Fibroblast of lung (primary cell): ENCODE measurements around the gene FOXK2. TPM values are rescaled to one million over a fixed set of nuclear protein-coding genes. Genes with fewer than 3 reads are reported as not detected.

ENCODE experiments used
- DNase-seq, 2 donors: peaks; one replicate each; pipeline versions ENCODE4 v3.0.0 to v3.0.0-alpha.2; 2010; ENCODE audit warnings: low read depth in 2 of 2
- H2AFZ ChIP-seq: 2 replicates; pipeline ENCODE4 v1.5.1; 2012; ENCODE audit warnings: low read length, control low read depth, inconsistent platforms
- H3K27ac ChIP-seq: 2 replicates; pipeline ENCODE4 v1.5.1; 2011; ENCODE audit warnings: low read length, control low read depth; ENCODE audit not compliant: insufficient read depth
- H3K27me3 ChIP-seq: 2 replicates; pipeline ENCODE4 v1.5.1; 2011; ENCODE audit warnings: mild to moderate bottlenecking, low read length; ENCODE audit not compliant: control insufficient read depth, insufficient read depth
- H3K36me3 ChIP-seq: 2 replicates; pipeline ENCODE4 v1.5.1; 2011; ENCODE audit warnings: low read length; ENCODE audit not compliant: control insufficient read depth, insufficient read depth
- H3K4me1 ChIP-seq: 2 replicates; pipeline ENCODE4 v1.5.1; 2011; ENCODE audit warnings: low read length; ENCODE audit not compliant: control insufficient read depth, insufficient read depth; ENCODE audit errors: extremely low read depth
- H3K4me2 ChIP-seq: 2 replicates; pipeline ENCODE4 v1.5.1; 2011; ENCODE audit warnings: low read length, control low read depth; ENCODE audit not compliant: insufficient read depth; ENCODE audit errors: extremely low read depth
- H3K4me3 ChIP-seq, 4 experiments: fragments of 200-600 bp in 1 of 4; sonication (generic) in 1 of 4; replicated peaks in 1 of 4; 2 replicates each; pipeline ENCODE4 v1.5.1; 2011 to 2016; ENCODE audit warnings: low read length in 4 of 4, low read depth in 3 of 4, mild to moderate bottlenecking in 3 of 4, control low read depth in 2 of 4, inconsistent platforms in 1 of 4, mixed read lengths in 1 of 4; ENCODE audit not compliant: insufficient read depth in 1 of 4; ENCODE audit errors: control extremely low read depth in 1 of 4
- H3K79me2 ChIP-seq: 2 replicates; pipeline ENCODE4 v1.5.1; 2012; ENCODE audit warnings: mild to moderate bottlenecking, low read length, inconsistent platforms; ENCODE audit not compliant: control insufficient read depth, insufficient read depth
- H3K9ac ChIP-seq: 2 replicates; pipeline ENCODE4 v1.5.1; 2011; ENCODE audit warnings: mild to moderate bottlenecking, low read length, control low read depth; ENCODE audit not compliant: insufficient read depth
- H3K9me3 ChIP-seq: 2 replicates; pipeline ENCODE4 v1.5.1; 2012; ENCODE audit warnings: low read depth, low read length; ENCODE audit not compliant: control insufficient read depth, insufficient read depth
- H4K20me1 ChIP-seq: 2 replicates; pipeline ENCODE4 v1.5.1; 2011; ENCODE audit warnings: low read length; ENCODE audit not compliant: control insufficient read depth, insufficient read depth; ENCODE audit errors: extremely low read depth
- EZH2 ChIP-seq: IDR thresholded peaks from 2 replicates; pipeline ENCODE4 v1.5.1; 2012; ENCODE audit warnings: low read length, control low read depth, mild to moderate bottlenecking; ENCODE audit errors: missing control alignments
- polyA plus RNA-seq, 2 donors: library from polyadenylated mRNA; depleted of rRNA in 1 of 2; stranded (reverse) in 1 of 2; unstranded in 1 of 2; fragments of >200 nt; gene quantifications; 2 replicates each; pipeline ENCODE4 v1.2.1, GENCODE V29; 2011 to 2012; ENCODE audit warnings: missing spikeins in 1 of 2
- total RNA-seq: library from RNA; depleted of rRNA; stranded (reverse); fragments of >200 nt; gene quantifications from 2 replicates; pipeline ENCODE4 v1.2.1, GENCODE V29; 2014
- TF ChIP-seq, protein P1 (sequence below), 2 donors: IDR thresholded peaks in 1 of 2; conservative IDR thresholded peaks in 1 of 2; 1 replicate in 1 of 2; 2 replicates in 1 of 2; pipeline ENCODE4 v1.5.1; 2011 to 2012; ENCODE audit warnings: low read length in 2 of 2, control low read depth in 1 of 2, inconsistent platforms in 1 of 2, low read depth in 1 of 2, mild to moderate bottlenecking in 1 of 2

Gene FOXK2
- total and polyA plus RNA-seq, 2 donors (not counting 1 experiment from before 2014, with no cell fraction given), result 23.5 to 33.2 TPM

DNA sequence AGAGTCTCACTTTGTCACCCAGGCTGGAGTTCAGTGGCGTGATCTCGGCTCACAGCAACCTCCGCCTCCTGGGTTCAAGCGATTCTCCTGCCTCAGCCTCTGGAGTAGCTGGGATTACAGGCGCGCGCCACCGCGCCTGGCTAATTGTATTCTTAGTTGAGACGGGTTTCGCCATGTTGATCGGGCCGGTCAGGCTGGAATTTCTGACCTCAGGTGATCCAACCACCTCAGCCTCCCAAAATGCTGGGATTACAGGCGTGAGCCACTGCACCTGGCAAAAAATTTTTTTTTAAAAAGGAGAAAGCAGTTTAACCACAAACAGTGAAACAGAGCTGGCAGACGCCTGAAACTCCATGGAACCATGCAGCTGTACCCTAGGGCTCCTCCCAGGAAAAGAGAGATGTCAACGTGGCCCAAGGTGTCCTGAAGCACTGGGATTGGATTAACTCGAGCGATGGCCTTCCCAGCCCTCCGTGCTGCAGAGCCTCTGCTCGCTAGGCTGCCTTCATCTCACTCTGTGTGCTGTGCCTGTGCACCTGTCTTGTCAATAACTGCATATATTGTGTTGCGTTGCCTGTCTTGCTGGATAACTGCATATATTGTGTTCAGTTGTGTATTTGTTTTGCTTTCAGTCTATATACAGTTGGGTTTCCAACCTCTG is 29.6 kb upstream of the FOXK2 start:
- H3K27me3 ChIP-seq, result no peaks in the 10 kb centered on the region
- TF ChIP-seq, protein P1, sequence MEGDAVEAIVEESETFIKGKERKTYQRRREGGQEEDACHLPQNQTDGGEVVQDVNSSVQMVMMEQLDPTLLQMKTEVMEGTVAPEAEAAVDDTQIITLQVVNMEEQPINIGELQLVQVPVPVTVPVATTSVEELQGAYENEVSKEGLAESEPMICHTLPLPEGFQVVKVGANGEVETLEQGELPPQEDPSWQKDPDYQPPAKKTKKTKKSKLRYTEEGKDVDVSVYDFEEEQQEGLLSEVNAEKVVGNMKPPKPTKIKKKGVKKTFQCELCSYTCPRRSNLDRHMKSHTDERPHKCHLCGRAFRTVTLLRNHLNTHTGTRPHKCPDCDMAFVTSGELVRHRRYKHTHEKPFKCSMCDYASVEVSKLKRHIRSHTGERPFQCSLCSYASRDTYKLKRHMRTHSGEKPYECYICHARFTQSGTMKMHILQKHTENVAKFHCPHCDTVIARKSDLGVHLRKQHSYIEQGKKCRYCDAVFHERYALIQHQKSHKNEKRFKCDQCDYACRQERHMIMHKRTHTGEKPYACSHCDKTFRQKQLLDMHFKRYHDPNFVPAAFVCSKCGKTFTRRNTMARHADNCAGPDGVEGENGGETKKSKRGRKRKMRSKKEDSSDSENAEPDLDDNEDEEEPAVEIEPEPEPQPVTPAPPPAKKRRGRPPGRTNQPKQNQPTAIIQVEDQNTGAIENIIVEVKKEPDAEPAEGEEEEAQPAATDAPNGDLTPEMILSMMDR (conservative IDR thresholded peaks at IDR 0.05 in 1 of 2, IDR thresholded peaks at IDR 0.05 in 1 of 2; ENCODE audit: low read depth in 1 of 2, low read length in 2 of 2), result no peak
- no peak for TF ChIP-seq EZH2
- no peaks in the 10 kb centered on the region for H3K9me3 ChIP-seq
- no peaks in the 10 kb centered on the region for H4K20me1 ChIP-seq
- H3K27ac ChIP-seq, result no peak overlapping the region
- H2AFZ ChIP-seq, result no peak overlapping the region
- peaks cover 10% of the 10 kb centered on the region for H3K36me3 ChIP-seq
- H3K4me2 ChIP-seq, result no peak overlapping the region
- no peak overlapping the region for H3K4me3 ChIP-seq
- H3K4me1 ChIP-seq, result peaks cover 8% of the 10 kb centered on the region
- no peaks in the 10 kb centered on the region for H3K79me2 ChIP-seq
- H3K9ac ChIP-seq, result no peak overlapping the region
- DNase-seq, result no peak

DNA sequence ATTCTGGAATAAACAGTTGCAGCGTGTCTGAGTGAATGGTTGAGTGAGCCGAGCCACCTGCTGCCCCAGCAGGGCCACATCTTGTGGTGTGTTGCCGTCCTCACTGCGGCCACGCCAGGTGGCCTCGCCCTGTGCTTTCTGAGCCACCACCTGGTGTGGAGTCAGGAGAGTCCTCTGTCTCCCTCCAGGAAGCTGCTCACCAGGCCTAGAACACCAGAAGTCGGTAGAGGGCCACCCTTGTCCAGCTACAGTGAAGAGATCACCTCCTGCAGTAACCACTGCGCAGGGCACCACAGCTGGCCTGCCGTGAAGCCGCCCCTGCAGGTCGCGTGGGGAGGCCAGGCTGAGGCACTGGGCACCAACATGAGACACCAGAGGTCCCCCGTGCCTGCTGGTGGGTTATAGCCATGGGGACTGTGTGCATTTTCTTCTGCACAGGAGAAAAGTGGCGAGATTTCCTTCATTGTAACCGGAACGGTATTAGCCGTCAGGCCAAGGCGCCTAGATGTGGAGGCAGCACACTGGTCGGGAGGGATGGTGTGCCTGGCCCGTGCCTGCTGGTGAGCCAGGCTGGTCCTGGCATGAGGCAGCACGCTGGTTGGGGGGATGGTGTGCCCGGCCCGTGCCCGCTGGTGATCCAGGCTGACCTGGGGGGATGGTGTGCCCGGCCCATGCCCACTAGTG is 28.9 kb upstream of the FOXK2 start:
- H3K79me2 ChIP-seq, result no peaks in the 10 kb centered on the region
- no peak overlapping the region for H3K27ac ChIP-seq
- no peaks in the 10 kb centered on the region for H3K9me3 ChIP-seq
- H3K27me3 ChIP-seq, result no peaks in the 10 kb centered on the region
- DNase-seq, result no peak
- no peak overlapping the region for H3K4me2 ChIP-seq
- no peaks in the 10 kb centered on the region for H4K20me1 ChIP-seq
- peaks cover 8% of the 10 kb centered on the region for H3K4me1 ChIP-seq
- no peak overlapping the region for H2AFZ ChIP-seq
- peaks cover 6% of the 10 kb centered on the region for H3K36me3 ChIP-seq
- H3K9ac ChIP-seq, result no peak overlapping the region
- no peak overlapping the region for H3K4me3 ChIP-seq
- TF ChIP-seq EZH2, result no peak
- TF ChIP-seq, protein P1 (conservative IDR thresholded peaks at IDR 0.05 in 1 of 2, IDR thresholded peaks at IDR 0.05 in 1 of 2; ENCODE audit: low read depth in 1 of 2, low read length in 2 of 2), result no peak

DNA sequence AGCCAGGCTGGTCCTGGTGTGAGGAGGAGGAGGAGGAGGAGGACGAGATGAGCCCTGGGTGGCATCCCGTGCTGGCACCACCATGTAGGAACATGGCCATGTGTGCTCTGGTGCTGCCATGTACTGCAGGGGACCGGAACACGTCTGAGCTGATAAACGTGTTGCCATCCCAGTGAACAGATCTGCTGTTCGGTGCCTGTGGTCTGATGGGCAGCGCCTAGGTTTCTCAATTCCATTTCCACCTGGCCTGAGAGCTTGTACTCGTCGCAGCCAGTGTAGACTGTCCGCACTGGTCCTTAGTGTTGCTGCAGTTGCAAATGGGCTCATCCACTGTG is 28.4 kb upstream of the FOXK2 start:
- Histone ChIP-seq H2AFZ (no peak overlapping the region), H3K27ac (no peak overlapping the region), H4K20me1 (no peaks in the 10 kb centered on the region), H3K9me3 (no peaks in the 10 kb centered on the region), H3K36me3 (peaks cover 6% of the 10 kb centered on the region), H3K9ac (no peak overlapping the region), H3K27me3 (no peaks in the 10 kb centered on the region), H3K4me2 (no peak overlapping the region), H3K79me2 (no peaks in the 10 kb centered on the region), H3K4me3 (no peak overlapping the region), H3K4me1 (peaks cover 8% of the 10 kb centered on the region)
- no peak for TF ChIP-seq EZH2
- TF ChIP-seq, protein P1 (conservative IDR thresholded peaks at IDR 0.05 in 1 of 2, IDR thresholded peaks at IDR 0.05 in 1 of 2; ENCODE audit: low read depth in 1 of 2, low read length in 2 of 2), result no peak
- DNase-seq, result no peak
